Transverse colon (tissue), 4 donors: ENCODE results near the gene CAPN9. TPM values are rescaled to one million over a fixed set of nuclear protein-coding genes. Genes with fewer than 3 reads are reported as not detected.

Experiments
- DNase-seq: peaks from one replicate; pipeline ENCODE4 v3.0.0-alpha.2; 2019
- H3K27ac ChIP-seq, 4 donors: fragments of 200-600 bp; sonication (generic); 2 replicates each; pipeline ENCODE4 v1.5.1; 2016 to 2018; ENCODE audit warnings: inconsistent platforms in 4 of 4
- H3K27me3 ChIP-seq: fragments of 200-600 bp; sonication (generic); 2 replicates; pipeline ENCODE4 v1.5.1; 2017; ENCODE audit warnings: inconsistent platforms
- H3K36me3 ChIP-seq, 4 donors: fragments of 200-600 bp; sonication (generic); 2 replicates each; pipeline ENCODE4 v1.5.1; 2017 to 2019; ENCODE audit warnings: inconsistent platforms in 4 of 4
- H3K4me1 ChIP-seq, 4 donors: fragments of 200-600 bp; sonication (generic); 2 replicates each; pipeline ENCODE4 v1.5.1; 2017 to 2020; ENCODE audit warnings: inconsistent platforms in 4 of 4
- H3K4me3 ChIP-seq, 4 donors: fragments of 200-600 bp; sonication (generic); 1 replicate in 1 of 4; 2 replicates in 3 of 4; pipeline versions ENCODE4 v1.5.1 to v1.6.1; 2017 to 2019; ENCODE audit warnings: inconsistent platforms in 4 of 4
- H3K9me3 ChIP-seq, 2 donors: fragments of 200-600 bp; sonication (generic); 2 replicates each; pipeline ENCODE4 v1.5.1; 2017 to 2019; ENCODE audit warnings: inconsistent platforms in 2 of 2
- CTCF ChIP-seq, 5 experiments: fragments of 200-600 bp in 3 of 5; fragments of 450-650 bp in 2 of 5; sonication (generic) in 3 of 5; IDR thresholded peaks; 1 replicate in 2 of 5; 2 replicates in 3 of 5; pipeline ENCODE4 v1.5.1; 2016 to 2017; ENCODE audit warnings: antibody characterized with exemption in 5 of 5, inconsistent platforms in 3 of 5, mild to moderate bottlenecking in 2 of 5, moderate library complexity in 1 of 5
- EP300 ChIP-seq: sonication (generic); formaldehyde crosslinking; IDR thresholded peaks from one replicate; pipeline ENCODE4 v1.6.1; 2017; ENCODE audit warnings: antibody characterized with exemption, low read depth
- POLR2A ChIP-seq: fragments of 450-650 bp; IDR thresholded peaks from one replicate; pipeline ENCODE4 v1.6.1; 2016; ENCODE audit warnings: antibody characterized with exemption, mild to moderate bottlenecking, moderate library complexity
- POLR2AphosphoS5 ChIP-seq, 3 donors: sonication (generic); formaldehyde crosslinking; IDR thresholded peaks; one replicate each; pipeline ENCODE4 v1.6.1; 2016; ENCODE audit warnings: antibody characterized with exemption in 3 of 3
- WGBS, 2 donors: methylation state at CpG; one replicate each; pipeline ENCODE4 v1.1.5; 2018; ENCODE audit warnings: low coverage in 1 of 2; 5-methylcytosine and 5-hydroxymethylcytosine counted together
- in situ Hi-C, 4 donors: fragments of 200-750 bp; cut with MboI; loops; one replicate each; pipeline versions ENCODE4 v1.15.0 to v1.15.1; 2017; ENCODE audit warnings: low sequenced_read_pairs in 3 of 4, low pct_ligation_motif_present in 1 of 4, low pct_unique_long_range_greater_than_20kb in 1 of 4
- intact Hi-C: fragments of 100-400 bp; cut with DNase I; formaldehyde crosslinking; loops from one replicate; pipeline ENCODE4 v1.15.1; 2023; ENCODE audit warnings: low total_unique reads
- total RNA-seq, 4 donors: library from RNA; depleted of rRNA; stranded (reverse); fragments of >200 nt; gene quantifications; one replicate each; pipeline ENCODE4 v1.1.0, GENCODE V29; 2016

The CAPN9 gene
- total RNA-seq, 4 donors from 2014 or later, result 26.3 to 59.9 (median 32.7) TPM

- no peaks in the 10 kb centered on the region for H3K9me3 ChIP-seq
- no peak for DNase-seq
- H3K27me3 ChIP-seq, result no peaks in the 10 kb centered on the region
- TF ChIP-seq EP300 (no peak), POLR2AphosphoS5 (IDR thresholded peaks at IDR 0.05) (no peak), POLR2A (no peak), CTCF (IDR thresholded peaks at IDR 0.05) (no peak)
- H3K4me3 ChIP-seq, result no peak overlapping the region
- H3K27ac ChIP-seq, result no peak overlapping the region
- H3K4me1 ChIP-seq, result peaks cover 0 to 5% (median 0%) of the 10 kb centered on the region in 4 donors
- intact Hi-C loops, result no loop called here
- in situ Hi-C loops, result no loop called here
- 87% methylated on average over 3 of the region's 3 CpGs; no CpG with 5 or more reads in 1 of the 2 donors for WGBS, 2 donors
- no peaks in the 10 kb centered on the region for H3K36me3 ChIP-seq
These were observed 2.1 kb upstream of the CAPN9 start for GRCh38 chr1:230745071-230745470.

- intact Hi-C loops (no loop called here), in situ Hi-C loops (no loop called here)
- H3K9me3 ChIP-seq, result no peaks in the 10 kb centered on the region
- WGBS, 2 donors, result 40 to 76% methylated on average over 1 to 4 of the region's 4 CpGs
- no peak for TF ChIP-seq CTCF (IDR thresholded peaks at IDR 0.05)
- no peak for TF ChIP-seq POLR2A
- no peak for TF ChIP-seq EP300
- TF ChIP-seq POLR2AphosphoS5 (IDR thresholded peaks at IDR 0.05), result no peak
- peak overlapping the region in 3 of 4 donors; percentile 59 to 89 (median 61) for H3K27ac ChIP-seq
- H3K27me3 ChIP-seq, result no peaks in the 10 kb centered on the region
- H3K4me3 ChIP-seq, result no peak overlapping the region
- no peak for DNase-seq
- peaks cover 0 to 16% (median 8%) of the 10 kb centered on the region in 4 donors for H3K4me1 ChIP-seq
- H3K36me3 ChIP-seq, result no peaks in the 10 kb centered on the region
These were observed 571 bp upstream of the CAPN9 start for GRCh38 chr1:230746617-230747016.

GRCh38 chr1:230747890-230748800, 957 bp downstream of the CAPN9 start:
- H3K4me1 ChIP-seq, result peaks cover 2 to 24% (median 21%) of the 10 kb centered on the region in 4 donors
- intact Hi-C loops (no loop called here), in situ Hi-C loops (no loop called here)
- no peaks in the 10 kb centered on the region for H3K9me3 ChIP-seq
- peak overlapping the region in 2 of 4 donors; percentile 18 to 24 for H3K4me3 ChIP-seq
- TF ChIP-seq CTCF (IDR thresholded peaks at IDR 0.05) (no peak), POLR2AphosphoS5 (IDR thresholded peaks at IDR 0.05) (peak in 1 of 3 donors; percentile 43), POLR2A (peak; percentile 58)
- no peaks in the 10 kb centered on the region for H3K36me3 ChIP-seq
- WGBS, 2 donors, result 56 to 60% methylated on average over 2 to 16 of the region's 16 CpGs
- H3K27ac ChIP-seq, result peak overlapping the region; percentile 55 to 89 (median 60)
- peak; percentile 44 for DNase-seq
- no peaks in the 10 kb centered on the region for H3K27me3 ChIP-seq

DNA sequence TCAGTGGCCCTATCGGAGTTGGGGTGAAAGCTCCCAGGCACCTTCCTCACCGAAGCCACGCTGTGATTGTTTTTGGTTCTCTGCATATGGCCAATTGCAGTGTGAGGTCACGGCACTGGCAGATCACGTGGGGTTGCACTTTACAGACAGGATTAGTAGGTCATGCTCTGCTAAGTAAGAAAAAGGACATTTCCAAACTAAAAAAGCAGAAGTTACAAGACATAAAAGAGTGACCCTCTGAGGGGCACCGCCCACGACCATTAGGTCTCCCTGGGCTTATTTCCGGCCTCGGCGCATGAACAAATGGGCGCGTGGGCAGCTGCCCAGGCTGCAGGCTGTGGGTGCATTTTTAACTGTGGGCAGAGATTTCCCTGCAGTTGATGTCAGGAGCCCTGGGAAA, 2.0 kb downstream of the CAPN9 start:
- in situ Hi-C loops, result no loop called here
- H3K27ac ChIP-seq, result peak overlapping the region in 3 of 4 donors; percentile 76 to 89 (median 78)
- H3K4me3 ChIP-seq, result no peak overlapping the region

More for the DNA sequence above, 2.0 kb downstream of the CAPN9 start:
- no peak for TF ChIP-seq CTCF (IDR thresholded peaks at IDR 0.05)
- no peak for TF ChIP-seq EP300
- TF ChIP-seq POLR2AphosphoS5 (IDR thresholded peaks at IDR 0.05), result no peak
- no peak for TF ChIP-seq POLR2A
- Histone ChIP-seq H3K4me1 (peaks cover 2 to 35% (median 31%) of the 10 kb centered on the region in 4 donors), H3K27me3 (no peaks in the 10 kb centered on the region), H3K9me3 (no peaks in the 10 kb centered on the region), H3K36me3 (no peaks in the 10 kb centered on the region)
- intact Hi-C loops, result no loop called here
- WGBS, 2 donors, result 70 to 90% methylated on average over 4 to 12 of the region's 12 CpGs
- DNase-seq, result no peak
